A549 (cell line): ENCODE data around the gene C19orf12. TPM values are rescaled to one million over a fixed set of nuclear protein-coding genes. Genes with fewer than 3 reads are reported as not detected.

Experiments used
- ATAC-seq, 2 experiments: fragments of 200-7000 bp in 1 of 2; fragments of >200 bp in 1 of 2; cut with Nextera tagmentation in 1 of 2; cut with Tn5 transposase in 1 of 2; 3 replicates each; pipeline versions ENCODE4 v1.8.0 to v1.9.1; 2018 to 2020; ENCODE audit warnings: mild to moderate bottlenecking in 1 of 2, moderate library complexity in 1 of 2
- CTCF ChIA-PET: fragments of 300-600 bp; sonication (Branson Sonifier 250); formaldehyde crosslinking; extraction: SDS; loops from one replicate; lab custom pipeline; 2021; ENCODE audit warnings: antibody characterized with exemption, inconsistent platforms; lab: Yijun Ruan, JAX
- POLR2A ChIA-PET: fragments of 350-600 bp; formaldehyde crosslinking; extraction: SDS; loops from one replicate; lab custom pipeline; 2021; ENCODE audit warnings: antibody characterized with exemption, inconsistent platforms; lab: Yijun Ruan, JAX
- DNase-seq, 2 experiments: peaks; one replicate each; pipeline versions ENCODE4 v3.0.0 to v3.0.0-alpha.2; 2011 to 2016; ENCODE audit warnings: low read depth in 1 of 2, low spot score in 1 of 2
- FAIRE-seq: peaks from 2 replicates; lab custom pipeline; 2011; peaks lifted over from hg19 to GRCh38; lab: Jason Lieb, UNC
- H3K27ac ChIP-seq, 2 experiments: fragments of >200 bp; sonication (Bioruptor Twin); formaldehyde crosslinking; 3 replicates each; pipeline ENCODE4 v1.5.1; 2016 to 2017
- H3K4me1 ChIP-seq: fragments of >200 bp; sonication (Bioruptor Twin); formaldehyde crosslinking; 3 replicates; pipeline ENCODE4 v1.6.1; 2016
- H3K4me2 ChIP-seq: fragments of >200 bp; sonication (Bioruptor Twin); formaldehyde crosslinking; 3 replicates; pipeline ENCODE4 v1.6.1; 2016
- H3K4me3 ChIP-seq: fragments of >200 bp; sonication (Bioruptor Twin); formaldehyde crosslinking; 3 replicates; pipeline ENCODE4 v1.5.1; 2016
- H3K9me3 ChIP-seq: fragments of >200 bp; sonication (Bioruptor Twin); formaldehyde crosslinking; 3 replicates; pipeline ENCODE4 v1.6.1; 2016
- ATOH8 ChIP-seq: fragments of 250-450 bp; sonication (Bioruptor Pico); IDR thresholded peaks from 2 replicates; pipeline ENCODE4 v1.5.0; 2020; ENCODE audit warnings: low read depth, mild to moderate bottlenecking, moderate library complexity
- CBX2 ChIP-seq: fragments of 200-600 bp; sonication (generic); IDR thresholded peaks from 2 replicates; pipeline ENCODE4 v1.6.1; 2016; ENCODE audit warnings: low read depth, mild to moderate bottlenecking, borderline replicate concordance
- CEBPB ChIP-seq, 2 experiments: fragments of >200 bp in 1 of 2; sonication (Bioruptor Twin) in 1 of 2; formaldehyde crosslinking in 1 of 2; IDR thresholded peaks; 2 replicates each; pipeline ENCODE4 v1.6.1; 2012 to 2016
- CHD2 ChIP-seq: fragments of 150-350 bp; IDR thresholded peaks from 2 replicates; pipeline ENCODE4 v1.6.1; 2014; ENCODE audit warnings: low read length; ENCODE audit not compliant: partially characterized antibody
- CTCF ChIP-seq: fragments of >200 bp; sonication (Bioruptor Twin); formaldehyde crosslinking; IDR thresholded peaks from 3 replicates; pipeline ENCODE4 v1.5.1; 2016
- FOSB ChIP-seq: fragments of 250-450 bp; sonication (Bioruptor Pico); IDR thresholded peaks from 2 replicates; pipeline ENCODE4 v1.5.0; 2020; ENCODE audit warnings: mild to moderate bottlenecking, moderate library complexity
- HES2 ChIP-seq: fragments of >200 bp; sonication (Bioruptor Twin); formaldehyde crosslinking; IDR thresholded peaks from 2 replicates; pipeline ENCODE4 v1.6.1; 2016
- HEYL ChIP-seq: fragments of 250-450 bp; sonication (Bioruptor Pico); IDR thresholded peaks from 2 replicates; pipeline ENCODE4 v1.8.0; 2021; ENCODE audit warnings: mild to moderate bottlenecking, moderate library complexity
- HMGXB4 ChIP-seq: fragments of 250-450 bp; sonication (Bioruptor Pico); IDR thresholded peaks from 2 replicates; pipeline ENCODE4 v1.5.0; 2021; ENCODE audit warnings: mild to moderate bottlenecking, moderate library complexity, borderline replicate concordance
- HOXB13 ChIP-seq: fragments of 250-450 bp; sonication (Bioruptor Pico); IDR thresholded peaks from 2 replicates; pipeline ENCODE4 v1.5.0; 2020; ENCODE audit warnings: low read depth, mild to moderate bottlenecking, moderate library complexity
- JUNB ChIP-seq: fragments of >200 bp; sonication (Bioruptor Twin); formaldehyde crosslinking; IDR thresholded peaks from 2 replicates; pipeline ENCODE4 v1.6.1; 2016
- RAD21 ChIP-seq, 2 experiments: fragments of >200 bp in 1 of 2; sonication (Bioruptor Twin) in 1 of 2; formaldehyde crosslinking in 1 of 2; IDR thresholded peaks in 1 of 2; conservative IDR thresholded peaks in 1 of 2; 2 replicates in 1 of 2; 3 replicates in 1 of 2; pipeline ENCODE4 v1.6.1; 2012 to 2018; ENCODE audit warnings: inconsistent platforms in 1 of 2
- RCOR1 ChIP-seq: fragments of 150-350 bp; IDR thresholded peaks from 2 replicates; pipeline ENCODE4 v1.6.1; 2014; ENCODE audit warnings: antibody characterized with exemption, low read length, low read depth
- RFX5 ChIP-seq: fragments of 450-650 bp; IDR thresholded peaks from 2 replicates; pipeline ENCODE4 v1.7.1; 2014; ENCODE audit warnings: antibody characterized with exemption, mild to moderate bottlenecking, moderate library complexity
- RNF2 ChIP-seq: fragments of 200-600 bp; sonication (generic); IDR thresholded peaks from 2 replicates; pipeline ENCODE4 v1.6.1; 2016; ENCODE audit warnings: low read depth, mild to moderate bottlenecking, antibody characterized with exemption, moderate library complexity, borderline replicate concordance
- SREBF2 ChIP-seq: fragments of 450-650 bp; IDR thresholded peaks from 2 replicates; pipeline ENCODE4 v1.6.1; 2014; ENCODE audit warnings: mild to moderate bottlenecking, moderate library complexity
- TP53 ChIP-seq: fragments of 250-450 bp; sonication (Bioruptor Pico); IDR thresholded peaks from 2 replicates; pipeline ENCODE4 v1.5.0; 2021; ENCODE audit warnings: mild to moderate bottlenecking, moderate library complexity
- WGBS: methylation state at CpG from one replicate; pipeline ENCODE4 v1.1.6; 2017; ENCODE audit errors: missing lambda C conversion rate; 5-methylcytosine and 5-hydroxymethylcytosine counted together
- polyA plus RNA-seq, 4 experiments: library from polyadenylated mRNA; depleted of rRNA in 3 of 4; stranded (reverse); fragments of >200 nt; fragmentation: RNase III in 1 of 4; extraction: RNeasy Plus Mini Kit Qiagen cat#74134 plus additional on column Dnase treatment in 1 of 4; gene quantifications; 2 replicates in 3 of 4; 3 replicates in 1 of 4; pipeline ENCODE4 v1.2.3, GENCODE V29; 2011 to 2017

C19orf12 gene
- polyA plus RNA-seq, 2 of the 4 experiments (the other 2 are of a cell fraction) = 34.3 to 35.2 TPM

- no peak for TF ChIP-seq HEYL (CRISPR knock-in tag)
- no peak for TF ChIP-seq ATOH8
- TF ChIP-seq RAD21 (conservative IDR thresholded peaks at IDR 0.05 in 1 of 2, IDR thresholded peaks at IDR 0.05 in 1 of 2) = no peak
- no peak for TF ChIP-seq RFX5
- TF ChIP-seq CHD2 = no peak
- TF ChIP-seq SREBF2 = no peak
- no peak for TF ChIP-seq HMGXB4 (CRISPR knock-in tag)
- no peak for TF ChIP-seq CEBPB (IDR thresholded peaks at IDR 0.05)
- no peak for TF ChIP-seq RNF2
- TF ChIP-seq FOSB (CRISPR knock-in tag) = no peak
- TF ChIP-seq JUNB = no peak
- TF ChIP-seq TP53 (CRISPR knock-in tag) = no peak
- no peak for TF ChIP-seq CBX2
- no peak for TF ChIP-seq RCOR1
- no peak for TF ChIP-seq HOXB13 (CRISPR knock-in tag)
- TF ChIP-seq HES2 = no peak
- no peaks in the 10 kb centered on the region for H3K4me1 ChIP-seq
- H3K9me3 ChIP-seq = no peaks in the 10 kb centered on the region
- FAIRE-seq (no peak), ATAC-seq (no peak), DNase-seq (no peak)
- H3K4me2 ChIP-seq = no peak overlapping the region
- no peak overlapping the region for H3K27ac ChIP-seq
- WGBS = 42% methylated on average over 7 of the region's 7 CpGs
- CTCF ChIA-PET = interaction anchor here (0.5 to 5.2 kb wide), 7 partner anchors 12 to 1300 kb away, joined by 3 to 68 read pairs (median 4); no protein-coding TSS in a partner anchor
- POLR2A ChIA-PET = interaction anchor here (1.2 to 1.5 kb wide), 2 partner anchors 33 to 143 kb away, joined by 3 to 5 read pairs; partner anchors contain the start of gene POP4
- H3K4me3 ChIP-seq = no peak overlapping the region
These were observed 34.2 kb upstream of the C19orf12 start for GRCh38 chr19:29748996-29749849.

GRCh38 chr19:29745253-29745652 is 30.2 kb upstream of the C19orf12 start:
- FAIRE-seq (peak; percentile 36), ATAC-seq (peak; percentile 81 to 93), DNase-seq (no peak)
- TF ChIP-seq SREBF2 = no peak
- TF ChIP-seq RAD21 (conservative IDR thresholded peaks at IDR 0.05 in 1 of 2, IDR thresholded peaks at IDR 0.05 in 1 of 2) = 0 out of 5 replicates have a peak, but pooled peaks of 1 of the 2 experiments have one; percentile 6
- TF ChIP-seq CTCF = peak; percentile 30
- TF ChIP-seq RFX5 = no peak
- TF ChIP-seq RNF2 = no peak
- Histone ChIP-seq H3K4me2 (no peak overlapping the region), H3K9me3 (no peaks in the 10 kb centered on the region), H3K27ac (no peak overlapping the region), H3K4me3 (no peak overlapping the region), H3K4me1 (no peaks in the 10 kb centered on the region)
- 55% methylated on average over 6 of the region's 6 CpGs for WGBS
- CTCF ChIA-PET = interaction anchor here (0.6 to 9.1 kb wide), 9 partner anchors 10 to 136 kb away, joined by 3 to 103 read pairs (median 6); no protein-coding TSS in a partner anchor
- POLR2A ChIA-PET = no interaction called here
